ENCODE results near the gene DDC.
"Not testable (repeated sequence)": the region's sequence is repeated elsewhere in the genome, so short reads cannot be mapped to it uniquely, and the experiment has no call there.

Gene DDC

DNA sequence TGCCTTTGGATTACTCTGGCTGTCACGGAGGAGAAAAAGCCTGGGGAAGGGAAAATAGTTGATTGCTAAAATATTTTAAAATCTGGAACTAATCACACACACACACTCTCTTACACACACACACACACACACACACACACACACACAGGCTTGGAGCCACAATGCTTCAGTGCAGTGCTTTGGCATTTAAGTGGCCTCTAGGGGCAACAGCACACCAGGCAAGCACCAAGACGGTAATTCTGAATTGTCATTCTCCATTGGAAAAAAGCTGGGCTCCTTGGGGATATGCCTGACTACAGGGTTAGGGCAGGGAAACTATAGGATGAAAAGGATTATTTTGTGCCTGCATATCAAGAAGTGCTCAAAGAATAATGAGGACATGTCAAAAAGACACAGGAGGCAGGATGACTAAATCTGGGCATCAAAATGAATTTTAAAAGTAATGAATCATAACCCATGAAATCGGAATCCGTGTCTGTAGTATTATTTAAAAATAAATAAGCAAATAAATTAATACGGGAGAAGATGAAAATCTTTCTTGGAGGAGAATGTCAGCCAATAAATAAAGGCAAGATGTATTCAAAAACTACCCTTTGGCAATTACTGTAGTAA lies 30.4 kb upstream of the DDC start:
- TF ChIP-seq JUND (IDR thresholded peaks at IDR 0.05; ENCODE audit: low read depth), result no peak
- in situ Hi-C loops (cut with HindIII; ENCODE audit: low pct_unique_long_range_greater_than_20kb, low sequenced_read_pairs), result no loop called here
- DNase-seq (ENCODE audit: low read depth in 1 of 2, low spot score in 1 of 2), result peak; percentile 31 to 73

DNA sequence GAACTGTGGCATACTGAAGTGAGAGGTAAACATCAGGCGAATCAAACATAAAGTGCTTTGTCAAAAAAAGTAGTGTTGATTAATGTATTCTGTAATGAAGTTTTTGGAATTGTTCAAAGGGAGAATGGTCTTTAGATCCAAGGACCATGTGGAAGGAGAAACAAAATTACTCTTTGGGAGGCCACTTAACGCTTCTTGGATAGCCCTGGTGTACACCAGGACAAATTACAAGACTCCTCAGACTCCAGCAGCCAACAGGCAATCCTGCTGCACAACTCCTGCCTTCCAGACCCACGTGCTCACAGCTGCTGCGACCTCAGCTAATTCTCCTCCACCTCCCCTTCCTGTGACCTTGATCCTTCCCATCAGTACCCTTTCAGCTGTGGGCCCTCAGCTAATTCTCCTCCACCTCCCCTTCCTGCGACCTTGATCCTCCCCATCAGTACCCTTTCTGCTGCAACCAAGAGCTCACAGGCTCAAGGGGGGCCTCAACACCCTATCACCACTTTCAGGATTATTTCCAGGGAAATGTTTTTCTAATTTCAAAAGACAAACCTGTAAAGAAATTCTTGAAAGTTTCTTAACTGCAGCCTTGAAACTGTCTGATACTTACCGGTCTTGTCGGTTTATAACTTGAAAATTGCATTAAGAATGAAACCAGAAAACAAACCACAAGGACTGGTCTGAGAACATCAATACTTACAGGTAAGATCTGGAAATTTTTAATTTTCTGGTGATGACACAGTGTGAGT lies 29.7 kb upstream of the DDC start:
- TF ChIP-seq JUND (IDR thresholded peaks at IDR 0.05; ENCODE audit: low read depth), result no peak
- in situ Hi-C loops (cut with HindIII; ENCODE audit: low pct_unique_long_range_greater_than_20kb, low sequenced_read_pairs), result no loop called here
- DNase-seq (ENCODE audit: low read depth in 1 of 2, low spot score in 1 of 2), result no peak

DNA sequence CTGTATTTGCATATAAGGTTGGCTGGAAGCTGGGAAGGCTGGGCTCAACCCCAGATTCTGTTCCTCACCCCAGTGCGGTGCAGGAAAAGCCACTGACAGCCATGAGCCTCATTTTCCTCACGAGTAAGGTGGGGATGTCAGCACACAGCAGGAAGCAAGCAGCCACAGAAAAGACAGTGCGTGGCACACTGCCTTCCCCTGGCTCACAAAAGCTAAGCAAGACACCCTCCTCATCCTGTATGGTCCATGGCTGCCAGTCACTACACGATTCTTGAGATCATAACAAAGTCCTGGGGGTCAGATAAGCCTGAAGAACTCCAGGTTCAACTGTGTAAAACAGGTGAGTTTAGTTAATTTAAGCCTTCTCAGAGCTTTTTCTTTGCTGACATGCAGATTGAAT lies 28.9 kb upstream of the DDC start:
- TF ChIP-seq JUND (IDR thresholded peaks at IDR 0.05; ENCODE audit: low read depth), result no peak
- DNase-seq (ENCODE audit: low read depth in 1 of 2, low spot score in 1 of 2), result no peak
- in situ Hi-C loops (cut with HindIII; ENCODE audit: low pct_unique_long_range_greater_than_20kb, low sequenced_read_pairs), result no loop called here

DNA sequence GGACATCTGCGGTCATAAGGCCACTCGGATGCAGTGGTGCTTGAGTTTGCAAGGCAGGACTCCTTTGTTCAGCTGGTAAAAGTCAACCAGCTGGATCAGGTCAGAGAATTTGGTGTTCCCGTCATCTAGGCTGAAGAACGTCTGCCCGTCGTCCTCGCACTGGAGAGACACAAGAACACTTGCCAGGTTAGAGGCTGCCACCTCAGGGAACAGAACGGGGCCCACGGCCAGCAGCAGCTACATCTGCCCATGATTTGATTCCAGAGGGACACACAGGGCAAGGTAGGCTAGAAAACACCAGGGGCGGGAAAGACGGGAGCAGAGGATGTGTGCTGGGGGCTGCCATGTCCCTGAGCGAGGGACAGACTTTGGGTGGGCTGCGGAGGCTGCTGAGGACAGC lies 27.7 kb upstream of the DDC start:
- in situ Hi-C loops (cut with HindIII; ENCODE audit: low pct_unique_long_range_greater_than_20kb, low sequenced_read_pairs), result no loop called here
- DNase-seq (ENCODE audit: low read depth in 1 of 2, low spot score in 1 of 2), result no peak
- TF ChIP-seq JUND (IDR thresholded peaks at IDR 0.05; ENCODE audit: low read depth), result no peak

DNA sequence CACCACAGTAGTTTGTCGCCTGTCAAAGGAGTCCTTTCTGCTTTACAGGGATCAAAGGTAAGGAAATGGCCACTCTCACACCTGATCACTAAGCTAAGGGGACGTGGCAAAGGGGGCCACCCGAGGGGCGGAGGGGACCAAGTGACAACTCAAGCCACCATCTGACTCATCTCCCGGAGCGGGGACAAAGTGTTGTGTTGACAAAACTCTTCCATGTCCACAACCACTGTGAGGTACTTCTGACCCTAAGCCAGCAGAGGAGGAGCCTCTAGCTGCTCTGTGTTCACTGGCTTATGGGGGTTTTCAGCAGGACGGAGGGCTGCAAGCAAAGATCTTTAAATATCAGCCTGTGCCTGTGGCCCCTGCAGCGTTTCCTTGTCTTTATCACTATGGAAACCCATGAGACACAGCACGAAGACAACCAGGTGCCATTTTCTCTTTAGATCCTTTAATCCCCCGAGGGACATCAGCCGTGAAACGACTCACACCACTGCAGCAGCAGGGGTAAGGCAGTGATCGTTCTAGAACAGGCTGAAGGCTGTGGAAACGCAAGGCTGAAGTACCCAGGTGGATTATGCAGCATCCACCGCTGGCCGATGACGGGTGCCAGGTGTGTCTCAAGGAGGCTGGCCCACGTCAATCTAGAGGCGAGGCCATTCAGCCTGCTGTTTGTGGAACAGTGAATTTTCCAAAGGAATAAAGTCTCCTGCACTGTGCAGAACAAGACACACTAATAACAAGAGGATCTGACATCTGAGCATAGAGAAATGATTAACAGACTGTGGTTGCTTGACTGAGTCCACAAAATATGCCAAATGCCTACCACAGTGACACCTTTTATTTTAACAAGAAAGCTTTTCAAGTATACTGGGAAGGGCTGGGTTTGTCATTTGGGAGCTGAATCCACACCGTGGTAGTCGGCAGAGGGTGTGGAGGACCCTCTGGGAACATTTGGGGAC lies 26.6 kb upstream of the DDC start:
- in situ Hi-C loops (cut with HindIII; ENCODE audit: low pct_unique_long_range_greater_than_20kb, low sequenced_read_pairs), result no loop called here
- TF ChIP-seq JUND (IDR thresholded peaks at IDR 0.05; ENCODE audit: low read depth), result no peak
- DNase-seq (ENCODE audit: low read depth in 1 of 2, low spot score in 1 of 2), result no peak

DNA sequence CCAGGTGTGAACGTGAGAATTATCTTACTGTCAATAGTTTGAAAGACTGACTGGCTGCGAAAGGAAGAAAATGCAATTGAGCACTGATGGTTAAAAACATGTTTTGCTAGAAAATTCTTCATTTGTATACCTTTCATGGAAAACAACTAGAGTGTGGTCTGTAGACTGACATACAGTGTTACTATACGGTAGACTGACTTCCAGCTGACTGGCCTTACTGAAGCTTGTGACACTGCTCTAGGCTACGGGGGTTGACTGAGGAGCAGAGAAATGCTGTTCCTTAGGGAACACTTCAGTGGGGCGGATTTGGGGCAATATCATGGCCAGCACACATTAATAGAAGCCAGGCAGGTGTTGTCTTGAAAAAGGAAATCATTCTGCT lies 25.9 kb upstream of the DDC start:
- no peak for DNase-seq (ENCODE audit: low read depth in 1 of 2, low spot score in 1 of 2)
- in situ Hi-C loops (cut with HindIII; ENCODE audit: low pct_unique_long_range_greater_than_20kb, low sequenced_read_pairs), result no loop called here
- TF ChIP-seq JUND (IDR thresholded peaks at IDR 0.05; ENCODE audit: low read depth), result no peak

DNA sequence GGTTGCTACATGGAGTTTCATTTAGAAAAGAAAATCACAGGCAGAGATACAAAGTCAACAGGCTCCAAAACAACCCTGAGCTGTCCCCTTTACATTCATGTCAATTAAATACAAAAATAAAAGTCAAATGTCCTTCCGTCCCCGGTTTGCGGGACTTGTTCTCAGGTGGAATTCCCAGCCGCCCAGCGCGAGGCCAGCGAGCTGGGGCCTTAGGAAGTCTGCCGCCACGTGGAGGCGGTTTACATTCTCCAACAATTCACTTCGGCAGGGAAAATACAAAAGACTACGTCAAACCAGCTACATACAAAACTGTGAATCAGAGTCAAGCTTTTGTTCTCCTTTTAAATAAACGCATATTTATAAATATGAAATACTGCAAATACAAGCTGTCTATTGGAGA lies 25.3 kb upstream of the DDC start:
- in situ Hi-C loops (cut with HindIII; ENCODE audit: low pct_unique_long_range_greater_than_20kb, low sequenced_read_pairs), result no loop called here
- TF ChIP-seq JUND (IDR thresholded peaks at IDR 0.05; ENCODE audit: low read depth), result no peak
- no peak for DNase-seq (ENCODE audit: low read depth in 1 of 2, low spot score in 1 of 2)

DNA sequence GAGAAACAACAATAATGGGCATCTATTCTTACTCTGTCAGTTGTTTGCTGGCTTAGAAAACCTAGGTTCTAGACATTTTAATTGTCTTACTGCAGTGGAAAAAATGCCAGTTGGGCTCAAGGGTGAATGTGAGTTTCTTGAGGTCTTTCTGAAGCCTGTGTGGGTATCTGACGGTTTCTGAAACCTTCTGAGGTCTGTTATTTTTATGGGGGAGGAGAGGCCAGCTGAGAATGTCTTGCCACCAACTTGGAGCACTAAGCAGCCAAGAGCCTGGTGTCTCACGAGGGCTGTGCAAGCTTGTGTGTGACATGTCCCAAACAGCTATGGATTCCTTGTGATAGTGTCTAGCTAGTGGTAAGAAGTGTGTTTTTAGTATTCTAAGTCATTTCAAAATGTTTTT lies 24.2 kb upstream of the DDC start:
- in situ Hi-C loops (cut with HindIII; ENCODE audit: low pct_unique_long_range_greater_than_20kb, low sequenced_read_pairs), result no loop called here
- TF ChIP-seq JUND (IDR thresholded peaks at IDR 0.05; ENCODE audit: low read depth), result no peak
- DNase-seq (ENCODE audit: low read depth in 1 of 2, low spot score in 1 of 2), result no peak

DNA sequence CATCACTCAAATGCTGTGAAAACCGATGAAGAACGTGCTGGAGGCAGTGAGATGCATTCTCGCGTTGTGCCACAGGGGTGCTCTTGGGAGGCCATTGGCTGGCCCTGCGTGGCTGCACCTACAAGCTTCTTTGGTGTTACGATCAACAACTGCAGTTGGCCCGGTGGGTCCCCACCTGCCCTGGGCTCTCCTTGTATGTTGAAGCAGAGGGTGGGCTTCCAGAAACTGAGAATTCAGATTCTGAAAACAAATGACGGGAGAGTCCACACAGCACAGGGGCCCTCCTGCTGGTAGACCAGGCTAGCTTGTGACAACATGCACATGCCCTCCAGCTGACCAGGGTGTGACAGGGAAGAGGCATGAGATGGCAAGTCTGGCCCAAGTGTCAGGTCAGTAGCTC lies 23.7 kb upstream of the DDC start:
- in situ Hi-C loops (cut with HindIII; ENCODE audit: low pct_unique_long_range_greater_than_20kb, low sequenced_read_pairs), result no loop called here
- no peak for TF ChIP-seq JUND (IDR thresholded peaks at IDR 0.05; ENCODE audit: low read depth)
- DNase-seq (ENCODE audit: low read depth in 1 of 2, low spot score in 1 of 2), result peak in 1 of 2 experiments; percentile 18

DNA sequence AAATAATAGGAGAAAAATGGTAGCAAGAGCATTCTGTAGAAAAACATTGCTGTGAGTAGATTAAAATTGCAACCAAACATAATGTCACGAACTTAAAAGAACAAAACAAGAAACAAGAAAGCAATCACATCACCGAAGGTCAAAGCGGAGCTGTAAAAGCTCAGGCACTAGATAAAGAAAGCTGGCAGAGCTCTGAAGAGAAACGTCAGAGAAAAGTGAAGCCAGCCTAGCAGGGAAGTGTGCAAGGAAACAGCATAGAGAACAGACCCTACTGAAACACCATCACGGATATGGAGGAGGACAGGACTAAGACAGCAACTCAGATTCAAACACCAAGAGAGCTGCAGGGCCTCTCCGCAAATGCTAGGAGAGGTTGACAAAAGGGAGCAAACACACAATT lies 22.5 kb upstream of the DDC start:
- in situ Hi-C loops (cut with HindIII; ENCODE audit: low pct_unique_long_range_greater_than_20kb, low sequenced_read_pairs), result no loop called here
- no peak for TF ChIP-seq JUND (IDR thresholded peaks at IDR 0.05; ENCODE audit: low read depth)
- DNase-seq (ENCODE audit: low read depth in 1 of 2, low spot score in 1 of 2), result no peak

DNA sequence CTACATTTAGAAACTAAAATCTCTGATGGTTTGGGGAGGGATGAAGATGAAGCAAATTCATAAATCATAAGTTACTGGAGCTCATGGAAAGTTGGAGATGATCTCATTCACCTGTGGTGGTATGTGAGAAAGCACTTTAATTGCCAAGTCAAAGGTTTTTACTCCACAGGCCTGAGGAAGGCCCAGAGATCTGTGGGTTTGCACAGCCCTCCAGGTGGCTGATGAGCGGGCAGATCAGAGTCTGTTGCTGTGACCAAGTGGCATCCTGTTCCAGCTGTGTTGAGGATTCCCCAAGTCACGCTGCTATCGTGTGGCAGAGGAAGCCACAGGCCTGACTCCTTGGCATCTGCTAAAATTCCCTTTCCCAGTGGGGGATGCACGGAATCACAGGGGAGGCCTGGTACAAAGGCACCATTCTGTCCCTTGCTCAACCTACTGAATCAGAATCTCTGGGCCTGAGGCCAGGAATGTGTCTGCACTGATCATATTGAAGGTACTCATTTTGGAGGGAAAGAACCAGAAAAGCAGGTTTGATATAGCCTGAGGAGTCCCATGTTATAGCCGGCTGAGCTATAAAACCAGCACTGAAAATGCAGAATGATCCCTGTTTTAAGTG lies 19.7 kb upstream of the DDC start:
- DNase-seq (ENCODE audit: low read depth in 1 of 2, low spot score in 1 of 2), result peak; percentile 41 to 81
- TF ChIP-seq JUND (IDR thresholded peaks at IDR 0.05; ENCODE audit: low read depth), result no peak
- in situ Hi-C loops (cut with HindIII; ENCODE audit: low pct_unique_long_range_greater_than_20kb, low sequenced_read_pairs), result no loop called here

DNA sequence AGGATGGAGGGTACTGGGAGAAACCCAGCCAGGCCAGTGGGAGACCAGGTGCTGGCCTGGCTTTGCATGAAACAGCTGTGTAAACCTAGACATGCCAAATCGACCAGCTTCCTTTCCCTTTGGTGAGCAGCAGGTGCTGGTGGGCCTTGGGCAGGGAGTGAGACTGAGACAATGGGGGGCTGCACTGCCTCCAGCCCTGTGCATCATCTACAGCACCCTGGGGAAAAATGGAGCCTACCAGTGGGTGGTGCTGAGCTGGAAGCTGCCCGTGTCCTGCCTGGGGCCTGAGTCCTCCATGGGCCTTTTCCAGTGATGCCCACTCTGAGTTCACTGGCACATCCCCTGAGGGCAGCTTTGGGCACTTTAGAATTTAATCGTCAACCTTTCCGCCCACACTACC lies 19.2 kb upstream of the DDC start:
- in situ Hi-C loops (cut with HindIII; ENCODE audit: low pct_unique_long_range_greater_than_20kb, low sequenced_read_pairs), result no loop called here
- TF ChIP-seq JUND (IDR thresholded peaks at IDR 0.05; ENCODE audit: low read depth), result no peak
- DNase-seq (ENCODE audit: low read depth in 1 of 2, low spot score in 1 of 2), result no peak

DNA sequence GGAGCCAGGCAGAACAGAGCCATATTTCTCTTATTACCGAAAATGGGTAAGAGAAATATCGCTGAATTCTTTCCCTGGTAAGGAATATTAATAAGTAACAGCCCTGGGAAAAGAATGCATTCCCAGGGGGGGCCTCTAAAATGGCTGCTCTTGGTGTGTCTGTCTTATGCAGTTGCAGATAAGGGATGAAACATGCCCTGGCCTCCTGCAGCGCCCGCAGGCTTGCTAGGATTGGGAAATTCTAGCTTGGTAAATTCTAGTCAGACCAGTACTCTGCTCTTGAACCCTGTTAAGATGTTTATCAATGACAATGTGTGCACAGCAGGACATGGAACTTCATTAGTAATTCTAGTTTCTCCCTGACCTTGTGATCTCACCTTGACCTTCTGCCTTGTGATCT lies 18.1 kb upstream of the DDC start:
- DNase-seq (ENCODE audit: low read depth in 1 of 2, low spot score in 1 of 2); in situ Hi-C loops (cut with HindIII; ENCODE audit: low pct_unique_long_range_greater_than_20kb, low sequenced_read_pairs): not testable (repeated sequence)

DNA sequence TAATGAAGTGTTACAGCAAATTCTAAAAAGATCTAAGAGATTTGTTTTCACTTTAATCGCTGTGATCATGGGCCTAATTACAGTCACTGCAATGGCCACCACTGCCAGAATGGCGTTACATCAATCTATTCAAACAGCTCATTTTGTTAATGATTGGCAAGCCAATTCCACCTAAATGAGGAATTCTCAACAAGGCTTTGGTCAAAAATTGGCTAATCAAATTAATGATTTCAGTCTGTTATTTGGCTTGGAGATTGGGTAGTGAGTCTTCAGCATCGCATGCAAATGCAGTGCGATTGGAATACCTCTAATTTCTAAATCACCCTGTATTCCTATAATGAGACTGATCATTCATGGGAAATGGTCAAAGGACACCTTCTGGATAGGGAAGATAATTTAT lies 17.1 kb upstream of the DDC start:
- in situ Hi-C loops (cut with HindIII; ENCODE audit: low pct_unique_long_range_greater_than_20kb, low sequenced_read_pairs); DNase-seq (ENCODE audit: low read depth in 1 of 2, low spot score in 1 of 2): not testable (repeated sequence)

DNA sequence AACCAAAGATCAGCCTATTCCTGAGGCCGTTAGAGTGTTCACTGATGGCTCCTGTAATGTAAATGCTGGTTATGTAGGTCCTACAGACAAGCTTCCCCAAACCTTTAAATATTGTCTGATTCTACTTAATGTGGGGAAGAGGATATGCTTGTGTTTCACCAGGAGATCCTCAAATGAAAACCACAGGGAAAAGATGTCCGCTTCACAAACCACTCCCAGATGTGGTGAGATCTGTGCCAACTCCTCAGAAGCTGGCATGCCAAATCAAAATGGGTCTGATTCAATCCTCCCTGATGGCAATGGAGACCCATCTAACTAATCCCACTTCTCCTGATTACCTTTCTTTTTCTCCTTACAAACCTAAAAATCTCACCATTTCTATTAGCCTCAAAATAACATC lies 15.5 kb upstream of the DDC start:
- DNase-seq (ENCODE audit: low read depth in 1 of 2, low spot score in 1 of 2); in situ Hi-C loops (cut with HindIII; ENCODE audit: low pct_unique_long_range_greater_than_20kb, low sequenced_read_pairs): not testable (repeated sequence)

All from T47D (cell line).